ENCODE data around the gene ZBED6.
A peak's percentile ranks its signal among the peaks of the same experiment; 100 is the strongest.
"Not testable (repeated sequence)": the region's sequence is repeated elsewhere in the genome, so short reads cannot be mapped to it uniquely, and the experiment has no call there.

The ZBED6 gene

DNA sequence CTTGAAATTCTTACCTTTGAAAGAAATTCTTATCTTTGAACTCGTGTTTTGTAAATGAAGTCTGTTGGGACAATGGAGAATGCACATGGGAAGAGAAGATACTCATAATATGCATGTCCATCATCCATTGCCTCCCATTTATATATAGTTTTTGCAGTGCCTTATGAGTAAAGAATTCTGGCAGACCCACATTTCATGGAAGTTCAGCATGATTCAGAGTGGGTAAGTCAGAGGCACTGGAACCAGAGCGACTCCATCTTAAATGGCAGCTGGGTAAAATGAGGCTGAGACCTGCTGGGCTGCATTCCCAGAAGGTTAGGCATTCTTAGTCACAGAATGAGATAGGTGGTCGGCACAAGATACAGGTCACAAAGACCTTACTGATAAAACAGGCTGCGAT lies 16.6 kb upstream of the ZBED6 start:
- no peak overlapping the region for H3K27ac ChIP-seq (ENCODE audit: low read depth, low read length)
- no peak overlapping the region for H3K4me3 ChIP-seq (ENCODE audit: low read depth in 1 of 2, low read length in 2 of 2)
- no peaks in the 10 kb centered on the region for H3K27me3 ChIP-seq (ENCODE audit: control insufficient read depth in 1 of 2, insufficient read depth in 2 of 2, low read length in 2 of 2)
- H3K36me3 ChIP-seq (ENCODE audit: control insufficient read depth in 1 of 2, insufficient read depth in 2 of 2, low read length in 2 of 2), result peaks cover 0 to 6% of the 10 kb centered on the region in 2 donors
- no peaks in the 10 kb centered on the region for H3K9me3 ChIP-seq (ENCODE audit: control insufficient read depth in 1 of 2, low read length in 2 of 2)
- H3K4me1 ChIP-seq (ENCODE audit: control insufficient read depth in 1 of 2, insufficient read depth in 2 of 2, low read length in 2 of 2), result no peaks in the 10 kb centered on the region
- no peak overlapping the region for H3K9ac ChIP-seq (ENCODE audit: low read depth in 1 of 2, low read length in 2 of 2)

GRCh38 chr1:203781962-203782361 lies 13.5 kb upstream of the ZBED6 start:
- H3K9ac ChIP-seq (ENCODE audit: low read depth in 1 of 2, low read length in 2 of 2), result no peak overlapping the region
- no peak overlapping the region for H3K27ac ChIP-seq (ENCODE audit: low read depth, low read length)
- H3K4me1 ChIP-seq (ENCODE audit: control insufficient read depth in 1 of 2, insufficient read depth in 2 of 2, low read length in 2 of 2), result no peaks in the 10 kb centered on the region
- H3K4me3 ChIP-seq (ENCODE audit: low read depth in 1 of 2, low read length in 2 of 2), result no peak overlapping the region
- H3K27me3 ChIP-seq (ENCODE audit: control insufficient read depth in 1 of 2, insufficient read depth in 2 of 2, low read length in 2 of 2), result no peaks in the 10 kb centered on the region
- H3K9me3 ChIP-seq (ENCODE audit: control insufficient read depth in 1 of 2, low read length in 2 of 2), result no peaks in the 10 kb centered on the region
- H3K36me3 ChIP-seq (ENCODE audit: control insufficient read depth in 1 of 2, insufficient read depth in 2 of 2, low read length in 2 of 2), result no peaks in the 10 kb centered on the region

DNA sequence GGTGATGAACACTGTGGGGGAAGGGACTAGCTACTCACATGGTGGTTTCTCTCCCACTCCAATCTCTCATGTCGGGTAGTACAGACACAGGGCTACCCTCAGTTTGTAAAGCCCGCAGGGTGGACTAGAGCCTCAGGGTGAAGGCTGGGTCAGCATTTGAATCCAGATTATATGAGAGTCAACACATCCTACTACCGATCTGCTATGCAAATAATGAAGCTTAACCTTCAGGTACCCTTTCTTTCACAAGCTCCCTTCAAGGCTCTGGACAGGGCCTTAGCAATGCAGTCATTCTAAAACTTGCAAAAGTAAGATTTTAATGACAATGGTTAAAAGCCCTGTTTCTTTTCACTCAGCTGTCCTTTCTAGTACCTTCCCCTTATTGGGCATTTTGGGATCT lies 5.5 kb upstream of the ZBED6 start:
- H3K36me3 ChIP-seq (ENCODE audit: control insufficient read depth in 1 of 2, insufficient read depth in 2 of 2, low read length in 2 of 2), result no peaks in the 10 kb centered on the region
- no peaks in the 10 kb centered on the region for H3K4me1 ChIP-seq (ENCODE audit: control insufficient read depth in 1 of 2, insufficient read depth in 2 of 2, low read length in 2 of 2)
- no peak overlapping the region for H3K4me3 ChIP-seq (ENCODE audit: low read depth in 1 of 2, low read length in 2 of 2)
- no peak overlapping the region for H3K9ac ChIP-seq (ENCODE audit: low read depth in 1 of 2, low read length in 2 of 2)
- no peaks in the 10 kb centered on the region for H3K27me3 ChIP-seq (ENCODE audit: control insufficient read depth in 1 of 2, insufficient read depth in 2 of 2, low read length in 2 of 2)
- no peak overlapping the region for H3K27ac ChIP-seq (ENCODE audit: low read depth, low read length)
- H3K9me3 ChIP-seq (ENCODE audit: control insufficient read depth in 1 of 2, low read length in 2 of 2), result no peaks in the 10 kb centered on the region

DNA sequence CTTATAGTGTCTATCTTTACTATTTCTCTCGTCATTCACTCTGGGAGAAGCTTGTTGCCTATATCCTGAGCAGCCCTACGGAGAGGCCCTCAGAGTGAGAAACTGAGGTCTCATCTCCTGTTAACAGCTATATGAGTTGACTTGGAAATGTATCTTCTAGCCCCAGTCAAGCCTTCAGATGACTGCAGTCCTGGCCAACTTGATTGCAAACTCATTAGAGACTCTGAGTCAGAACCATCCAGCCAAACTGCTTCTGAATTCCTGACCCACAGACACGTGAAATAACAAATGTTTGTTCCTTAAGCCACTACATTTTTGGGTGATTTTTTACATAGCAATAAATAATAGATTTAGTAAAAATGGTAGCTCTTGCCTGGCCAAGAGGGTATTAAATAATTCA lies 3.9 kb upstream of the ZBED6 start:
- Histone ChIP-seq H3K4me3 (ENCODE audit: low read depth in 1 of 2, low read length in 2 of 2) (no peak overlapping the region), H3K27me3 (ENCODE audit: control insufficient read depth in 1 of 2, insufficient read depth in 2 of 2, low read length in 2 of 2) (no peaks in the 10 kb centered on the region), H3K9me3 (ENCODE audit: control insufficient read depth in 1 of 2, low read length in 2 of 2) (no peaks in the 10 kb centered on the region), H3K27ac (ENCODE audit: low read depth, low read length) (no peak overlapping the region), H3K9ac (ENCODE audit: low read depth in 1 of 2, low read length in 2 of 2) (no peak overlapping the region), H3K36me3 (ENCODE audit: control insufficient read depth in 1 of 2, insufficient read depth in 2 of 2, low read length in 2 of 2) (no peaks in the 10 kb centered on the region), H3K4me1 (ENCODE audit: control insufficient read depth in 1 of 2, insufficient read depth in 2 of 2, low read length in 2 of 2) (peaks cover 0 to under 1% of the 10 kb centered on the region in 2 donors)

DNA sequence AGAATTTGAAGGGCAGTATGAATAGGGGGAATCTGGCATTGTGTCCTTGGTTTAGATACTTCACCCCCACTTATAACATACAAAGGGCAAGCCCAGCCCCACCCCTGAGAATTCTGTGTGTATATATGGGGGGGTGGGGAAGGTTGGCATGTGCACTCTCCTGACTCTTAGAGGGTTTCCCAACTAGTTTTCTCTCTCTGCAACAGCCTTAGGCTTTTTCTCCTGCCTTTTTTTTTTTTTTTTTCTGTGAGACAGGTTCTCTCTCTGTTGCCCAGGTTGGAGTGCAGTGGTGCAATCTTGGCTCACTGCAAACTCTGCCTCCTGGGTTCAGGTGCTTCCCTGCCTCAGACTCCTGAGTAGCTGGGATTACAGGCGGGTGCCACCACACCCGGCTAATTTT lies 2.9 kb upstream of the ZBED6 start:
- H3K9ac ChIP-seq (ENCODE audit: low read depth in 1 of 2, low read length in 2 of 2), result no peak overlapping the region
- no peaks in the 10 kb centered on the region for H3K27me3 ChIP-seq (ENCODE audit: control insufficient read depth in 1 of 2, insufficient read depth in 2 of 2, low read length in 2 of 2)
- peaks cover 8 to 9% of the 10 kb centered on the region in 2 donors for H3K4me1 ChIP-seq (ENCODE audit: control insufficient read depth in 1 of 2, insufficient read depth in 2 of 2, low read length in 2 of 2)
- no peaks in the 10 kb centered on the region for H3K9me3 ChIP-seq (ENCODE audit: control insufficient read depth in 1 of 2, low read length in 2 of 2)
- no peaks in the 10 kb centered on the region for H3K36me3 ChIP-seq (ENCODE audit: control insufficient read depth in 1 of 2, insufficient read depth in 2 of 2, low read length in 2 of 2)
- H3K27ac ChIP-seq (ENCODE audit: low read depth, low read length), result no peak overlapping the region
- H3K4me3 ChIP-seq (ENCODE audit: low read depth in 1 of 2, low read length in 2 of 2), result no peak overlapping the region

- not testable (repeated sequence) for H3K9ac ChIP-seq (ENCODE audit: low read depth in 1 of 2, low read length in 2 of 2); H3K9me3 ChIP-seq (ENCODE audit: control insufficient read depth in 1 of 2, low read length in 2 of 2); H3K36me3 ChIP-seq (ENCODE audit: control insufficient read depth in 1 of 2, insufficient read depth in 2 of 2, low read length in 2 of 2); H3K27me3 ChIP-seq (ENCODE audit: control insufficient read depth in 1 of 2, insufficient read depth in 2 of 2, low read length in 2 of 2); H3K27ac ChIP-seq (ENCODE audit: low read depth, low read length); H3K4me3 ChIP-seq (ENCODE audit: low read depth in 1 of 2, low read length in 2 of 2)
- peaks cover 8 to 18% of the 10 kb centered on the region in 2 donors for H3K4me1 ChIP-seq (ENCODE audit: control insufficient read depth in 1 of 2, insufficient read depth in 2 of 2, low read length in 2 of 2)
Observed at GRCh38 chr1:203793561-203793960, 1.9 kb upstream of the ZBED6 start.

DNA sequence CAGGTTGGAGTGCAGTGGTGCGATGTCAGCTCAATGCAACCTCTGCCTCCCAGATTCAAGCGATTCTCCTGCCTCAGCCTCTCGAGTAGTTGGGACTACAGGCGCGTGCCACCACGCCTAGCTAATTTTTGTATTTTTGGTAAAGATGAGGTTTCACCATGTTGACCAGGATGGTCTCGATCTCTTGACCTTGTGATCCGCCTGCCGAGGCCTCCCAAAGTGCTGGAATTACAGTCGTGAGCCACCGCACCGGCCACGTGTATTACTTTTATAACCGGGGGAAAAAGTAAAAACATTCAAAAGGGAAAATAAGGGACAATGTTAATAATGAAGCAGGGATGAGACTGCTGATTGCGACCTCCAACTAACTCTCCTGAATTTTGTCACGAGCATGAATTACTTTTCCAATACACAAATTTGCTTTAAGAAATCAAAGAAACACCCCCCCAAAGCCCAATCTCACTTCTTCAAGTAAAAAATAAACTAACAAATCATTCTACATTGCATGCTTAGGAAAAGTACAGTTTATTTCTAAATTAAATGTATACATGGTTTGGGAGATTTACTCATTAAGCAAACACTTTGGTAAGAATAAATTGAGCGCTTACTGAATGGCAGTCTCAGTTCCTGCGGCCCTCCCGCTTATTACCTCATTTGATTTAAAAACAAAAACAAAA lies 521 bp upstream of the ZBED6 start:
- Histone ChIP-seq H3K36me3 (ENCODE audit: control insufficient read depth in 1 of 2, insufficient read depth in 2 of 2, low read length in 2 of 2) (peaks cover 11 to 15% of the 10 kb centered on the region in 2 donors), H3K27me3 (ENCODE audit: control insufficient read depth in 1 of 2, insufficient read depth in 2 of 2, low read length in 2 of 2) (no peaks in the 10 kb centered on the region), H3K9ac (ENCODE audit: low read depth in 1 of 2, low read length in 2 of 2) (peak overlapping the region; percentile 73 to 98), H3K9me3 (ENCODE audit: control insufficient read depth in 1 of 2, low read length in 2 of 2) (no peaks in the 10 kb centered on the region), H3K4me1 (ENCODE audit: control insufficient read depth in 1 of 2, insufficient read depth in 2 of 2, low read length in 2 of 2) (peaks cover 11 to 31% of the 10 kb centered on the region in 2 donors), H3K4me3 (ENCODE audit: low read depth in 1 of 2, low read length in 2 of 2) (peak overlapping the region; percentile 79 to 91), H3K27ac (ENCODE audit: low read depth, low read length) (peak overlapping the region; percentile 94)

DNA sequence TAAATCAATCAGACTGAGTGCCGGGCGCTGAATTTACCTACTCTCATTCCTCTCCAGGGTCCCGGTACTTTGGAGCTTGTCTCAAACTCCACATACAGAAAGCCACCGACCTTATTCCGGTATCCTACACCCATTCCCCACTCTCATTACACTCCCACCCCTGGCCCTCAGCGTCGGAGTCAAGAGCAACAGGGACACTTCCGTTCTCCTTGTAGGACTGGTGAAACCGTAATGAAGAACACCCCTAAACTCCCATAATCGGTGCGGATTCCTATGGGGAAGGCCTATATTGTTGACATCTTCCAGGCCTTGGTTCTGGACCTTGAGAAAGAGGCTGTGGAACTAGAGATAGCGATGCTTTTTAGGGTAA lies 798 bp downstream of the ZBED6 start:
- Histone ChIP-seq H3K27ac (ENCODE audit: low read depth, low read length) (peak overlapping the region; percentile 92), H3K4me3 (ENCODE audit: low read depth in 1 of 2, low read length in 2 of 2) (peak overlapping the region; percentile 79 to 91), H3K4me1 (ENCODE audit: control insufficient read depth in 1 of 2, insufficient read depth in 2 of 2, low read length in 2 of 2) (peaks cover 11 to 37% of the 10 kb centered on the region in 2 donors), H3K27me3 (ENCODE audit: control insufficient read depth in 1 of 2, insufficient read depth in 2 of 2, low read length in 2 of 2) (no peaks in the 10 kb centered on the region), H3K9ac (ENCODE audit: low read depth in 1 of 2, low read length in 2 of 2) (peak overlapping the region; percentile 82 to 98), H3K36me3 (ENCODE audit: control insufficient read depth in 1 of 2, insufficient read depth in 2 of 2, low read length in 2 of 2) (peaks cover 16 to 18% of the 10 kb centered on the region in 2 donors), H3K9me3 (ENCODE audit: control insufficient read depth in 1 of 2, low read length in 2 of 2) (no peaks in the 10 kb centered on the region)

- H3K9ac ChIP-seq (ENCODE audit: low read depth in 1 of 2, low read length in 2 of 2), result peak overlapping the region in 1 of 2 donors; percentile 98
- H3K27me3 ChIP-seq (ENCODE audit: control insufficient read depth in 1 of 2, insufficient read depth in 2 of 2, low read length in 2 of 2), result no peaks in the 10 kb centered on the region
- H3K36me3 ChIP-seq (ENCODE audit: control insufficient read depth in 1 of 2, insufficient read depth in 2 of 2, low read length in 2 of 2), result peaks cover 16 to 18% of the 10 kb centered on the region in 2 donors
- H3K4me3 ChIP-seq (ENCODE audit: low read depth in 1 of 2, low read length in 2 of 2), result peak overlapping the region; percentile 79 to 91
- no peak overlapping the region for H3K27ac ChIP-seq (ENCODE audit: low read depth, low read length)
- peaks cover 11 to 37% of the 10 kb centered on the region in 2 donors for H3K4me1 ChIP-seq (ENCODE audit: control insufficient read depth in 1 of 2, insufficient read depth in 2 of 2, low read length in 2 of 2)
- H3K9me3 ChIP-seq (ENCODE audit: control insufficient read depth in 1 of 2, low read length in 2 of 2), result no peaks in the 10 kb centered on the region
Observed at GRCh38 chr1:203797216-203797615, 1.8 kb downstream of the ZBED6 start.

- no peaks in the 10 kb centered on the region for H3K27me3 ChIP-seq (ENCODE audit: control insufficient read depth in 1 of 2, insufficient read depth in 2 of 2, low read length in 2 of 2)
- H3K36me3 ChIP-seq (ENCODE audit: control insufficient read depth in 1 of 2, insufficient read depth in 2 of 2, low read length in 2 of 2), result peaks cover 18 to 19% of the 10 kb centered on the region in 2 donors
- H3K27ac ChIP-seq (ENCODE audit: low read depth, low read length), result no peak overlapping the region
- no peak overlapping the region for H3K9ac ChIP-seq (ENCODE audit: low read depth in 1 of 2, low read length in 2 of 2)
- H3K9me3 ChIP-seq (ENCODE audit: control insufficient read depth in 1 of 2, low read length in 2 of 2), result no peaks in the 10 kb centered on the region
- peaks cover 11 to 37% of the 10 kb centered on the region in 2 donors for H3K4me1 ChIP-seq (ENCODE audit: control insufficient read depth in 1 of 2, insufficient read depth in 2 of 2, low read length in 2 of 2)
- H3K4me3 ChIP-seq (ENCODE audit: low read depth in 1 of 2, low read length in 2 of 2), result no peak overlapping the region
Observed at GRCh38 chr1:203797948-203798655, 2.7 kb downstream of the ZBED6 start.
